Metanephros (tissue), 1 donor: ENCODE data around the gene C11orf91. TPM values are rescaled to one million over a fixed set of nuclear protein-coding genes. Genes with fewer than 3 reads are reported as not detected.

ENCODE experiments used
- total RNA-seq: library from RNA; depleted of rRNA; stranded (reverse); fragments of >200 nt; gene quantifications from one replicate; pipeline ENCODE4 v1.2.3, GENCODE V29; 2014

Gene C11orf91
- not detected for total RNA-seq

GRCh38 chr11:33700502-33701271 lies at the start of gene C11orf91:
Gene C11orf91, minus strand, starts transcription at chr11:33700826. Its CDS starts 86 bp downstream, at chr11:33700740.

GRCh38 chr11:33736148-33736812 lies 35.7 kb upstream of the C11orf91 start, which contains the start of gene CD59:
Gene CD59, minus strand, starts transcription at chr11:33736423. Its CDS starts 13,978 bp downstream, at chr11:33722445.

Other genes starting within 250 kb of the C11orf91 start
- gene CD59, start 35.6 kb upstream of the C11orf91 start, total RNA-seq, result 146 TPM
- 55.1 TPM for gene FBXO3, start 73.7 kb upstream of the C11orf91 start, total RNA-seq
- 29.8 TPM for gene LMO2, start 191.2 kb upstream of the C11orf91 start, total RNA-seq